ENCODE results near the gene STEAP3.

Gene STEAP3, protein sequence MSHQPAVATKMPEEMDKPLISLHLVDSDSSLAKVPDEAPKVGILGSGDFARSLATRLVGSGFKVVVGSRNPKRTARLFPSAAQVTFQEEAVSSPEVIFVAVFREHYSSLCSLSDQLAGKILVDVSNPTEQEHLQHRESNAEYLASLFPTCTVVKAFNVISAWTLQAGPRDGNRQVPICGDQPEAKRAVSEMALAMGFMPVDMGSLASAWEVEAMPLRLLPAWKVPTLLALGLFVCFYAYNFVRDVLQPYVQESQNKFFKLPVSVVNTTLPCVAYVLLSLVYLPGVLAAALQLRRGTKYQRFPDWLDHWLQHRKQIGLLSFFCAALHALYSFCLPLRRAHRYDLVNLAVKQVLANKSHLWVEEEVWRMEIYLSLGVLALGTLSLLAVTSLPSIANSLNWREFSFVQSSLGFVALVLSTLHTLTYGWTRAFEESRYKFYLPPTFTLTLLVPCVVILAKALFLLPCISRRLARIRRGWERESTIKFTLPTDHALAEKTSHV

GRCh38 chr2:119223521-119224390, at the start of gene STEAP3:
Gene STEAP3 (plus strand): TSS chr2:119223834. CDS start chr2:119231013, 7,179 bp downstream.
- DNase-seq: no peak

DNA sequence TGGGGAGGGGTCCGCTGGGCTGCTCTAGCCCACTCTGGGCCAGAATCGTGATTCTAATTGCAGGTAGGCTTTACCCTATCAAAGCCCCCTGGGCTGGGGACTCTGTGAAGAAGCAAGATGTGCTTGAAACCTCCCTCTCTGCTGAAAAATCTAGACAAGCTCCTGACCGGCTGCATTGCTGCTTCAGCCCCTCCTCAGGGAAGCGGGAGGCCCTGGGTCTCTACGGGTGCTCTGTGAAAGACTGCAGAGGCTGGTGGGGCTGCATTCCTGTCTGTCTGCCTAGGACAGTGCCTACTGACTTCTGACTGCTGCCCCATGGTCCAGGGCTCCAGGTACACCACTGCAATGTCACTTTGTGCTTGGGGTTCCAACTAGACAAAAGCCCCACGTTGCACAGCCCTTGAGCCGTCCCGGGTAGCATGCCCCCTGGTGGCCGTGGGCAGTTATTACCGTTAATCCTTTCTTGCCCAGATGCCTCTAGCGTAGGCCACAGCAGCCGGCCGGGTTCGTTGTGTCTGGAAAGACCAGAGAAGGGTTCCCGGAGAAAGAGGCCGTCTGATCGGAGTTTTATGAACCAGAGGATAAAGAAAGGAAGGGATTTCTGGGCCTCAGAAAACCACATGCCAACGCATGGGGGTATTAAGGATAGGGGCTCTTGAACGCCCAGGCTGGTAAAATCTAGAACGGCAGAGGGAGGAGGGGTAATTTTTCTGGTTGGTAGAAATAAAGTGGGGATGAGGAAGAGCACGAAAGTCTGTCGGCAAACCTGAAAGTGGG, 49.2 kb upstream of the STEAP3 start:
- peak; percentile 13 to 46 (median 44) for DNase-seq

DNA sequence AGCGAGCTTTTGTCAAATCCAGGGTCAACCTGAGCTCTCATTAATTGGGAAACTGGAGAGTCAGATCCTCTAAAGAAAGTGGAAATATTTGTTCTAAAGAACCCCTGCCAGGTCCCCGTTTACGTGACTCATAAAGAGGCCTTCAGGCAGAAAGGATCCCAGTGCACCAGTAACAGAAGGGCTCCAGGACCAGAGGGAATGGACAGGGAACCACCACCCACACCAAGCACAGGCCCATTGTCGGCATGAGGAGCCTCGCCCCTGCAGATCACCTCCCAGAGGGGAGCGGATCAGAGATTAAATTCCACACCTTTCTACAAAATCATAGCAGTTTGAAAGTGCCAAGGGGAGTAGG, 48.7 kb upstream of the STEAP3 start:
- DNase-seq: no peak

- no peak for DNase-seq
Measured at GRCh38 chr2:119175517-119175916, 48.1 kb upstream of the STEAP3 start.

DNA sequence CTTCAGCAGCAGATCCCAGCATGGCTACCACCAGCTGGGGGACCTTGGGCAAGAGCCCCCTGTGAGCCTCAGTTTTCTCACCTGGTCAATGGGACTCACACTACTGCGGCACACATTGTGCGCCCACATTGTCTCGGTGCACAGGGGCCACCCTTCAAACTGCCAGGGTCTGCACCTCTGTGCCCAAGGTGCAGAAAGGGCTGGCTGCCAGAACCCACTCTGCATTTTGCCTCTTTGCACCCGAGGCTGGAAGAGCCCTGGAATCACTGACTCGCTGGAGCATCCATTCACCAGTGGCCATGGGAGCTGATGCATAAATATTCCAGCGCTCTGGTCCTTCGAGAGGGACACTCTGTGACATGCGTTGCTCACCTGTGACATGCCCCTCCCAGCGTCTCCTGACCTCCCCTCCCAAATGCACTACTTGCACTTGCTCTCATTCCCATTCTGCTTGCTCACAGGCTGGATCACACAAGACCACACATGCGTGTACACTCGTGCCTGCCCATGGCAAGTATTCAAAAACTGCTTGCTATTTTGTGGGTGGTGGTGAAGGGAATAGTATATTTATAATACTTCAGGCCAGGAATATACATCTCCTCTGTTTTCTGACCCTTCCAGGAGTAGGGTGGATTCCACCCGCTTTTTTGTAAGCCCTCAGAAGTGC, 46.3 kb upstream of the STEAP3 start:
- no peak for DNase-seq

DNA sequence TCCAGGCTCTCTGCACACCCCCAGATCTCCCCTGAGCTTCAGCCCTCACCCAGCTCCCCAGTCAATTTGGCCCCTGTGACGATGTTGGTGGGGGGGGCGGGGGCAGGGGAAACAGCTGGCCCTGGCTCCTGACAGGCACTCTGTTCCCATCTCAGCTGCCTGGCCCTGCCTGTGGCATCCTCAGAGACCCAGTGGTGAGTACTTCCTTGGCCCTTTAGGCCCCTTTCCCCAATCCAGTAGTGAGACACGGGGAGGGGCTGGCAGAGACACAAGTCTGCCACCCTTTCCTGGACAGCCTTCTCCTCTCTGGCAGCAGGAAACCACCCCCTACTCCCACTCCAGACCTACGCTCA, 45.8 kb upstream of the STEAP3 start:
- DNase-seq: no peak

DNA sequence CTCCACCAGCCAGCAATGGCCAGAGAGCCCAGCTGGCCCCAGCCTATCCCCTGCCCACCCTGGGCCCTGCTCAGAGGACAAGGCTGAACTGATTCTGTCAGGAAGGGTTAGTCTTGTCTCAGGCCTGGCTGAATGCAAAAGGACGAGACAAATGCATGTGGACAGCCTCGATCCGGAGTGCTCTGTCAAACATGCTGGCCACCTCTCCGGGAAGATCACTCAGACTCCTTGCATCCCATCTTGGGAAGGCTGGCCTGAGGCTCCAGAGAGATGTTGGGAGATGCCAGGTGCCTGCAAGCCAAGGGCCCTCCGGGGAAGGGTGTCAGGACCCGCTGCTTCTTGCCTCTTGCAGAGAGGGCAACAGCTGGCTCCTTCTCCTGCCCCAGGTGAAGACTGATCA, 44.9 kb upstream of the STEAP3 start:
- no peak for DNase-seq

- no peak for DNase-seq
Measured at GRCh38 chr2:119179202-119179601, 44.4 kb upstream of the STEAP3 start.

DNA sequence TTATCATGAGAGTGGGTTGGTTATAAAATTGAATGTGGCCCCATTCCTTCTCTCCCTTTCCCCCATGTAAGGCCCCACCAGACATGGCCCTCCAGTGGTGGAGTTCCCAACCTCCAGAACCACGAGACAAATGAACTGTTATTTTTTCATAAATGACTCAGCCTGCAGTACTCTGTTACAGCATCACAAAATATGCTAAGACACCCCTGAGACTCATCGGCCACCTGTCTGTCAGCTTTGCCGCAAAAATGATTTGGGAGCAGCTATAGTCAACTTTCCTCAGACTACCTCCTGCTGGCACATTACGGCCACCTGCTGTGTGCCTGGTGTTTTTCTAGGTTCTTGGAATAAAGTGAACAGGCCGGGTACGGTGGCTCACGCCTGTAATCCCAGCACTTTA, 43.6 kb upstream of the STEAP3 start:
- DNase-seq: no peak

GRCh38 chr2:119180892-119181291, 42.7 kb upstream of the STEAP3 start:
- DNase-seq: no peak

GRCh38 chr2:119181391-119181790, 42.2 kb upstream of the STEAP3 start:
- DNase-seq: no peak

DNA sequence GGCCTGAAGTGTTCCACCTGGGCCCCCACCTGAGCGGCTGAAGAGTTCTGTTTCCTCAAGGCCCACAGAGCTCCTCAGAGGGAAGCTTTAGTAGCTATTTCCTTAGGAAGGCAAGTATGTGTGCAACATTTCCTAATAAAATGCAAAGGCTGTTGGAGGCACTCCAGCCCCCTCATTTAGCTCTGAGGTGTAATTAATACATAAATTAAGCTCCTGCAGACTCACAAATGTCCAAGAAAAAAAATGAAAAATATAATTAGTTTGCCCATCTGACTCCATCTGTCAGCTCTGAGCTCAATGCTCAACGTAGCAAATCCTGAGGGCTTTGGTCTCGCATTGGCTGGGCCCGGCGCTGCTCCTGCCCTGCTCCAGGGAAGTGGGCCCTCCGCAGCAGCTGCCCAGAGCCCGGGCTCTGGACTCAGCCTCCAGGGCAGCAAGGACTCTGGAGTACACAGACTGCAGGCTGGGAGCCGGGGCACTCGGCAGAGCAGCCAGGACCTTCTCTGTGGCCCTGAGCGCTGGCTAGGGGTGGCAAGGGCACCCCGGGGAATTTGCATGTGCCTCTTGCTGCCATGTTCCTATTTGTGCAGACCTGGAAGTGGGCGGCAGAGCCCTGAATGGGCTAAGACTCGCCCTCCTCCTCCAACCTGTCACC, 41.7 kb upstream of the STEAP3 start:
- DNase-seq: no peak

DNA sequence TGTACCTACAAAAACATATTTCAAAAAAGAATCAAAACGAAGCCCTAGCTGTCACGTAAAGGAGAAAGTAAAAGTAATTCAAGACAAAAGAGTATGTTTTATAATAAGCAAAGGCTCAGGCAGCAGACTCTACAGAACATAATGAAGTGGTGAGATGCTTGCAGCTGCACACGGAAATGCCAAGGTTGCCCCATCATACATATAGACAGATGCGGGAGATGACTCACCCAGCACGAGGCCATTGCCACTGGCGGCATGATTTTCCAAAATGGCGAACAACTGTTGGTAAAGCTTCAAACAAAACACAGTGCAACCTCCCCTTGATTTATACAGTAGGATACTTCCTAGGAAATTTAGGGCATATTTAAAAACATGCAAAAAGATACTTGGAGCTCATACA, 39.1 kb upstream of the STEAP3 start:
- no peak for DNase-seq

GRCh38 chr2:119190321-119191111, 33.1 kb upstream of the STEAP3 start:
- no peak for DNase-seq

DNA sequence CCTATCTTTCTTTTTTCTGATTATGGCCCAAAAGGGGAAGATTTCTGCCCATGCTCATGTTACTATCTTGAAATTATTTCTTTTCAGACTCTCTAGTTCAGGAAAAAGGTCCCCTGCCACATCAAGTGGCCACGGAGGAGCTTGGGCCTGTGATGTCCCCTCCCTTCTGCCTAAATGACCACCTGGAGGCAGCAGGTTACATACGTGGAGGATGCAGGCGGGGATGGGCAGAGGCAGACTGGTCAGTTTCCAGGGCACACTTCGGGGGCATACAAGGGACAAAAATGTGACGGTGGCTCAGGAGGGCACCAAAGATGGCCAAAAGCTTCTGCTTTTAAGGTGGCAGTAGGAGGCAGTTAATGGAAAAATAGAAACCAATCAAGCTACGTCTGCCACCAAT, 30.7 kb upstream of the STEAP3 start:
- DNase-seq: no peak

DNA sequence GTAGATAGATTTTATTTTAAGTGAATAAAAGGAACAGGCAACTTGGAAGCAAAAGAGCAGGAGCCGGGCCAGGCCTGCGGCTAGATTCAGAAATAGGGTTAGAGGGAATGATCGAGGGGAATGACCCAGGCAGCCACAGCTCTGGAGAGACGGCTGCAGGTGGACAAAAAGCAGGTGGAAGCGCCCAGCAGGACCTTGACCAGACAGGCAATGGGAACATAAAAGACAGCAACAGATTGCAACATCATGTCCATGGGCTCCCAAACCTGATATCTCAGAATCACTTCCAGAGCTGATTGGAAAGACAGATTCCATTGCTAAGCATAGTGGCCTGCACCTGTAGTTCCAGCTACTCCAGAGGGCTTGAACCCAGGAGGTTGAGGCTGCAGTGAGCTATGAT, 28.6 kb upstream of the STEAP3 start:
- no peak for DNase-seq

DNA sequence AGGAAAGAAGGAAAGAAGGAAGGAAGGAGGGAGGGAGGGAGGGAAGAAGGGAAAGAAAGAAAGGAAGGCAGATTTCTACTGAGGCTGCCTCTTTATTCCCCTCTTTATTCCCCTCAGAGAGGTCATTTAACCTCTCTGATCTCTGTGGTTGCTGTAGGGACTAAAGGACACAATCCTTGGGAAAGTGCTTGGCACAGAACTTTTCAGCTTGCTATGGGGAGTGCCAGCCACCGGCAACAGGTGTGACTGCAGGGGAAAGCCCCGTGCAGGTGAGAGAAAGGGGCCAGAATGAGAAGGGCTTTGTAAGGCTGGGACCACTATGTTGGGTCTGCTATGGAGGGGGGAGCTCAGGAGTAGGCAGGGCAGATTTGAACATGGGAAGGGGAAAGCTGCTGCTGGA, 27.7 kb upstream of the STEAP3 start:
- DNase-seq: no peak

DNA sequence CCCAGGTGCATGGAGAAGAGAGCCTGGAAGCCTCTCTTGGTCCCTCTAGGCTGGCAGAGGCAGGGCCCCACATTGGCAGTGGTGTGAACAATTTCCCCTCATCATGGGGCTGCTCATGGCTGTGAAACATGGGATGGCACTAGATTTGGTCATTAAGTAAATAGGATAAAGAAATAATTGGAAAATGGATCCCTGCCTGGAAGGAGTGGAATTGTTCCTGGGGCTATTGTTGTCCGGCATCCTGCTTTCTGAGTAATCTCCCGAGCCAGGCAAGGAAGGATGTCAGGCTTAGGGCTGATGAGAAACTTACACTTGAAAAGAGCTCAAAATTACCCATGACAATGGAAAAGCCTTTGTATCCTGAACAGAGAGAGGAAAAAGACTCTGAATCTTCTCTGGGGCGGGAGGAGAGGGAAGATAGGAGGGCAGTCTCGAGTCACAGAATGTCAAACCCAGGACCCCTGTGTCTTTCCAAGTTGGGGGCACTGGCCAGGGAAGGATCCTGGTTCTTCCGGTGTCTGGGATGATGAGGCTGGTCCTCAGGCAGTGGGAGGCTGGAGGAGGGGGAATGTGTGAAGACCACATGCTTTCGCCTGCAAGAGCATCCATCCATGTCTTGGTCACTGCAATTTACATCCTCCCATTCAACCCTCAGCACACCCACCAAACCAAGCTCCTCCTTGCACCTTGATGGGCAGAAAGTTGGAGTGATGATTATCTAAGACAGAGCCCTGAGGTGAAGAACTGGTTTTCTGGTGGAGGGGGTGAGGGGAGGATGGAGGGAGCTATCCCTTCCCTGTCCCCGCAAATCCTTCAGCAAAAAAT, 27.1 kb upstream of the STEAP3 start:
- no peak for DNase-seq

DNA sequence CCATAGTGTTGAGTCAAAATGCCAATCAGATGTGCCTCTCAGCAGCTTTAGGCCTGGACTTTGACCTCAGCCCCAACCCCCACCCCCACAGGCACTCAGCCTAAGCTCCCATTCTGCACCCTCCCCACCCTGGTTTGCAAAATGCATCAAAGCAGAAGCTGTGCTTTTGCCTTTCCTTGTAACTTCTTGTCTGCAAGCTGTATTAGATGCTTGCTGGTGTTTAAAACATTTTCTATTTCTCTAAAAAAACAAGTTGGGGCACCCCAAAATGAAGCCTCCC, 26.6 kb upstream of the STEAP3 start:
- no peak for DNase-seq

GRCh38 chr2:119197529-119198239, 25.9 kb upstream of the STEAP3 start:
- no peak for DNase-seq

All from activated naive CD4-positive, alpha-beta T cell (primary cell).